ENCODE measurements around the gene CCDC83. TPM values are rescaled to one million over a fixed set of nuclear protein-coding genes. Genes with fewer than 3 reads are reported as not detected.

CCDC83 gene
- total and polyA plus RNA-seq, 2 experiments from 2014 or later, result not detected

- TF ChIP-seq REST (IDR thresholded peaks at IDR 0.05; ENCODE audit: unreplicated experiment) (no peak), POLR2AphosphoS5 (IDR thresholded peaks at IDR 0.05; ENCODE audit: low read depth) (no peak), ZNF114 (CRISPR knock-in tag; IDR thresholded peaks at IDR 0.05) (no peak), EZH2 (IDR thresholded peaks at IDR 0.05; ENCODE audit: low read depth, unreplicated experiment) (no peak), JUNB (IDR thresholded peaks at IDR 0.05; ENCODE audit: unreplicated experiment) (no peak), ZNF331 (CRISPR knock-in tag; IDR thresholded peaks at IDR 0.05; ENCODE audit: low read depth) (no peak), CTCF (conservative IDR thresholded peaks at IDR 0.05; ENCODE audit: low read depth in 2 of 2) (no peak), STAT1 (IDR thresholded peaks at IDR 0.05; ENCODE audit: unreplicated experiment) (no peak)
Observed at GRCh38 chr11:85805387-85805786, 49.8 kb upstream of the CCDC83 start (continued).

- 0 out of 2 replicates have a peak, but pooled peaks cover 4% of the 10 kb centered on the region for H3F3A ChIP-seq (replicated peaks; ENCODE audit: low read depth)
- H3K79me2 ChIP-seq (replicated peaks; ENCODE audit: insufficient read depth), result no peaks in the 10 kb centered on the region
- no peaks in the 10 kb centered on the region for H3K36me3 ChIP-seq (ENCODE audit: insufficient read depth)
- ATAC-seq, result no peak
- no peak overlapping the region for H3K4me2 ChIP-seq
- peaks cover 12% of the 10 kb centered on the region for H3K27me3 Mint-ChIP-seq (ENCODE audit: insufficient read depth, low read depth, poor library complexity)
- H3K4me3 Mint-ChIP-seq, result no peak overlapping the region
- no peaks in the 10 kb centered on the region for H3K9me3 Mint-ChIP-seq
- no peak for DNase-seq (ENCODE audit: low spot score)
- no peak overlapping the region for H3K27ac ChIP-seq (ENCODE audit: low read depth)
- peaks cover 20% of the 10 kb centered on the region for H3K27me3 ChIP-seq (ENCODE audit: insufficient read depth)
- H3K27ac Mint-ChIP-seq, result no peak overlapping the region
- no peak overlapping the region for H3K4me3 ChIP-seq
- no peaks in the 10 kb centered on the region for H4K20me1 ChIP-seq (replicated peaks; ENCODE audit: insufficient read depth)
- no peaks in the 10 kb centered on the region for H3K36me3 Mint-ChIP-seq (ENCODE audit: low read depth)
- peaks cover 9% of the 10 kb centered on the region for H3K4me1 ChIP-seq (ENCODE audit: insufficient read depth)
- H3K4me1 Mint-ChIP-seq, result peaks cover 15% of the 10 kb centered on the region
- no peaks in the 10 kb centered on the region for H3K9me2 ChIP-seq (ENCODE audit: insufficient read depth)
- no peak overlapping the region for H2AFZ ChIP-seq
- TF ChIP-seq ZNF331 (CRISPR knock-in tag; IDR thresholded peaks at IDR 0.05; ENCODE audit: low read depth) (no peak), CTCF (conservative IDR thresholded peaks at IDR 0.05; ENCODE audit: low read depth in 2 of 2) (no peak), ETS1 (IDR thresholded peaks at IDR 0.05) (no peak), NANOG (IDR thresholded peaks at IDR 0.05; ENCODE audit: borderline replicate concordance) (no peak), ZNF462 (CRISPR knock-in tag; IDR thresholded peaks at IDR 0.05) (no peak)
Observed at GRCh38 chr11:85806016-85806415, 49.2 kb upstream of the CCDC83 start.
